GM23248 (cell line): Measurements from ENCODE around the gene PTK7. TPM values are rescaled to one million over a fixed set of nuclear protein-coding genes. Genes with fewer than 3 reads are reported as not detected.

Source experiments
- DNase-seq: peaks from one replicate; pipeline ENCODE4 v3.0.0-alpha.2; 2015
- H2AFZ ChIP-seq: fragments of 200-600 bp; sonication (generic); 2 replicates; pipeline ENCODE4 v1.6.1; 2016; ENCODE audit warnings: antibody characterized with exemption
- H3F3A ChIP-seq: fragments of 200-600 bp; sonication (generic); 2 replicates; pipeline ENCODE4 v1.6.1; 2016; ENCODE audit warnings: mild to moderate bottlenecking, antibody characterized with exemption, mixed run types; ENCODE audit not compliant: insufficient read depth
- H3K27ac ChIP-seq: fragments of 200-600 bp; sonication (generic); 2 replicates; pipeline ENCODE4 v1.5.1; 2016; ENCODE audit warnings: mild to moderate bottlenecking
- H3K27me3 ChIP-seq: fragments of 200-600 bp; sonication (generic); replicated peaks from 2 replicates; pipeline ENCODE4 v1.6.1; 2016; ENCODE audit warnings: mild to moderate bottlenecking; ENCODE audit not compliant: insufficient read depth
- H3K36me3 ChIP-seq: fragments of 200-600 bp; sonication (generic); 2 replicates; pipeline ENCODE4 v1.6.1; 2016; ENCODE audit warnings: low read depth, mild to moderate bottlenecking
- H3K4me1 ChIP-seq: fragments of 200-600 bp; sonication (generic); 2 replicates; pipeline ENCODE4 v1.6.1; 2016; ENCODE audit warnings: mild to moderate bottlenecking; ENCODE audit not compliant: insufficient read depth
- H3K4me2 ChIP-seq: fragments of 200-600 bp; sonication (generic); one replicate; pipeline ENCODE4 v1.6.1; 2016; ENCODE audit warnings: mild to moderate bottlenecking; ENCODE audit not compliant: unreplicated experiment
- H3K4me3 ChIP-seq: fragments of 200-600 bp; sonication (generic); 2 replicates; pipeline ENCODE4 v1.5.1; 2016; ENCODE audit warnings: mild to moderate bottlenecking
- H3K79me2 ChIP-seq: fragments of 200-600 bp; sonication (generic); 2 replicates; pipeline ENCODE4 v1.6.1; 2016; ENCODE audit warnings: mild to moderate bottlenecking; ENCODE audit not compliant: insufficient read depth
- H3K9ac ChIP-seq: fragments of 200-600 bp; sonication (generic); 2 replicates; pipeline ENCODE4 v1.6.1; 2016; ENCODE audit warnings: mild to moderate bottlenecking
- H3K9me2 ChIP-seq: fragments of 200-600 bp; sonication (generic); 2 replicates; pipeline ENCODE4 v1.6.1; 2016; ENCODE audit warnings: mixed run types, mild to moderate bottlenecking, moderate library complexity; ENCODE audit not compliant: insufficient read depth
- H3K9me3 ChIP-seq: fragments of 200-600 bp; sonication (generic); one replicate; pipeline ENCODE4 v1.6.1; 2017; ENCODE audit warnings: low read depth
- H4K20me1 ChIP-seq: fragments of 200-600 bp; sonication (generic); 2 replicates; pipeline ENCODE4 v1.6.0; 2016; ENCODE audit not compliant: insufficient read depth
- EZH2 ChIP-seq: fragments of 200-600 bp; sonication (generic); IDR thresholded peaks from 2 replicates; pipeline ENCODE4 v1.6.1; 2018; ENCODE audit warnings: antibody characterized with exemption, mild to moderate bottlenecking; ENCODE audit not compliant: insufficient read depth, poor library complexity, severe bottlenecking
- EZH2phosphoT487 ChIP-seq: fragments of 200-600 bp; sonication (generic); IDR thresholded peaks from 2 replicates; pipeline ENCODE4 v1.6.1; 2018; ENCODE audit warnings: antibody characterized with exemption, moderate library complexity, mild to moderate bottlenecking, low read depth; ENCODE audit not compliant: insufficient read depth
- WGBS, 2 experiments: methylation state at CpG; one replicate each; pipeline ENCODE4 v1.1.6; 2015 to 2017; ENCODE audit warnings: low lambda C conversion rate in 2 of 2, low coverage in 1 of 2; ENCODE audit errors: missing lambda C conversion rate in 2 of 2; 5-methylcytosine and 5-hydroxymethylcytosine counted together
- in situ Hi-C: fragments of 300-500 bp; cut with MboI; formaldehyde crosslinking; loops from 2 replicates; pipeline ENCODE4 v1.15.0; 2020
- polyA plus RNA-seq: library from polyadenylated mRNA; unstranded; fragments of >200 nt; fragmentation: Nextera tagmentation; extraction: Ambion mirVana; gene quantifications from 2 replicates; pipeline ENCODE4 v1.2.1, GENCODE V29; 2016
- total RNA-seq: library from RNA; depleted of rRNA; stranded (reverse); fragments of >200 nt; shearing (Covaris generic); gene quantifications from 2 replicates; pipeline ENCODE4 v1.2.3, GENCODE V29; 2014

Gene PTK7
- total and polyA plus RNA-seq, 2 experiments from 2014 or later: 110 to 146 TPM

DNA sequence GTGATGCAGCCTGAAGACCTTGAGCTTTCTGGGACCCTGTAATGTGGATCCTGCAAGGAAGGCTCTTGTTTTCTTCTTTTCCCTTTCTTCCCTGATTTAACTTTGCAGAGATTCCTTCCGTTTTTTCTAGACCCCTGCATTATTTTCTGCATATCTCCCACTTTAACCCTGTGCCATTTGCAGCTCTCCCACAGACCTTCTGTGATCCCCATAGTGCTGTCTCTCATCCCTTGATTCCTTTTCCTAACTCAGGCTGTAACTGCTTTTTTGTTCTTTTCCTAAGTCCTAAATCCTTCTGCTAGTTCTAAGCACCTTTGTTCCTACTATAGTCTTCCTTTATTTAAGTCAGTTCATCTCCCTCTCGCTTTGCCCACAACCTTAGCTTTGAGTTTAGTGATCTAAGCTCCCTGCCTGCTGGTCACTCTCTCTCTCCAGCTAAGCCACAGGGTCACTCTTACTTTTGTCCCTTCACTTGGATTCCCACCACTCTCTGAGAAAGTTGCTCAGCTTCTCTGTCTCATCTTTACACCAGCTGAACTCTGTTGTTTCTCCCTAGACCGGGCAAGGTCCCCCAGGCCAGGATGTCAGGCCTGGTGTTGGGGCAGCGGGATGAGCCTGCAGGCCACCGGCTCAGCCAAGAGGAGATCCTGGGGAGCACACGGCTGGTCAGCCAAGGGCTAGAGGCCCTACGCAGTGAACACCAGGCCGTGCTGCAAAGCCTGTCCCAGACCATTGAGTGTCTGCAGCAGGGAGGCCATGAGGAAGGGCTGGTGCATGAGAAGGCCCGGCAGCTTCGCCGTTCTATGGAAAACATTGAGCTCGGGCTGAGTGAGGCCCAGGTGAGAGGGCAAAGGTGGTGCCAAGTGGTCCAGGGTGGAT lies 15.1 kb upstream of the PTK7 start:
- in situ Hi-C loops: loop anchor here (5.0 kb wide), 1 partner anchor 66 kb away; no protein-coding TSS in a partner anchor
- Histone ChIP-seq H3K27ac (peak overlapping the region; percentile 72; the same call in 1 of the 2 replicates), H3K4me3 (peak overlapping the region; percentile 82; the same call in 1 of the 2 replicates), H2AFZ (no peak overlapping the region; the same call in 1 of the 2 replicates), H3K9ac (peak overlapping the region; percentile 96), H3F3A (no peaks in the 10 kb centered on the region), H4K20me1 (no peaks in the 10 kb centered on the region), H3K4me2 (peak overlapping the region; percentile 93), H3K9me3 (no peaks in the 10 kb centered on the region), H3K27me3 (no peaks in the 10 kb centered on the region), H3K9me2 (no peaks in the 10 kb centered on the region), H3K4me1 (peaks cover 5% of the 10 kb centered on the region; the same call in 1 of the 2 replicates), H3K79me2 (peaks cover 33% of the 10 kb centered on the region), H3K36me3 (peaks cover 3% of the 10 kb centered on the region; the same call in 1 of the 2 replicates)
- no peak for DNase-seq
- 81 to 88% methylated on average over 12 of the region's 12 CpGs for WGBS, 2 experiments
- TF ChIP-seq EZH2: no peak
- no peak for TF ChIP-seq EZH2phosphoT487

GRCh38 chr6:43061861-43062260 lies 14.3 kb upstream of the PTK7 start:
- Histone ChIP-seq H3K36me3 (peaks cover 3% of the 10 kb centered on the region; the same call in 1 of the 2 replicates), H3F3A (no peaks in the 10 kb centered on the region), H3K9me2 (no peaks in the 10 kb centered on the region), H3K4me3 (no peak overlapping the region), H2AFZ (no peak overlapping the region), H3K4me2 (no peak overlapping the region), H3K9me3 (no peaks in the 10 kb centered on the region), H4K20me1 (no peaks in the 10 kb centered on the region), H3K27ac (no peak overlapping the region), H3K79me2 (peaks cover 32% of the 10 kb centered on the region), H3K27me3 (no peaks in the 10 kb centered on the region), H3K4me1 (peaks cover 5% of the 10 kb centered on the region; the same call in 1 of the 2 replicates), H3K9ac (no peak overlapping the region)
- DNase-seq: peak; percentile 41
- TF ChIP-seq EZH2 (no peak), EZH2phosphoT487 (no peak)
- WGBS, 2 experiments: 58 to 77% methylated on average over 2 of the region's 2 CpGs
- in situ Hi-C loops: loop anchor here (5.0 kb wide), 1 partner anchor 65 kb away; no protein-coding TSS in a partner anchor

DNA sequence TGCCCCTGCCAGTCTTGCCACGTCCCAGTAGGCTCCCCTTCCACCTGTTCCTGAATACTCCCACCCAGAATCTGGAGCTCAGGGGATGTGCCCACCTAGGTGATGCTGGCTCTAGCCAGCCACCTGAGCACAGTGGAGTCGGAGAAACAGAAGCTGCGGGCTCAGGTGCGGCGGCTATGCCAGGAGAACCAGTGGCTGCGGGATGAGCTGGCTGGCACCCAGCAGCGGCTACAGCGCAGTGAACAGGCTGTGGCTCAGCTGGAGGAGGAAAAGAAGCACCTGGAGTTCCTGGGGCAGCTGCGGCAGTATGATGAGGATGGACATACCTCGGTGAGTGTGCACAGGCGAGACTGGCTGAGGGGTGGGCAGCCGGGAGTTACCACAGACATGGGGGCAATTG lies 13.3 kb upstream of the PTK7 start:
- Histone ChIP-seq H3K27me3 (no peaks in the 10 kb centered on the region), H3K27ac (no peak overlapping the region), H3K36me3 (0 out of 2 replicates have a peak, but pooled peaks cover under 1% of the 10 kb centered on the region), H3K4me3 (no peak overlapping the region), H3K79me2 (peaks cover 22% of the 10 kb centered on the region), H3K9ac (no peak overlapping the region), H3K4me1 (peaks cover 5% of the 10 kb centered on the region; the same call in 1 of the 2 replicates), H4K20me1 (no peaks in the 10 kb centered on the region), H3K4me2 (no peak overlapping the region), H2AFZ (no peak overlapping the region), H3K9me3 (no peaks in the 10 kb centered on the region), H3F3A (no peaks in the 10 kb centered on the region), H3K9me2 (no peaks in the 10 kb centered on the region)
- no peak for DNase-seq
- in situ Hi-C loops: loop anchor here (5.0 kb wide), 1 partner anchor 64 kb away; no protein-coding TSS in a partner anchor
- WGBS, 2 experiments: 91% methylated on average over 12 of the region's 12 CpGs
- TF ChIP-seq EZH2phosphoT487 (no peak), EZH2 (no peak)

- Histone ChIP-seq H3K27me3 (no peaks in the 10 kb centered on the region), H3K4me1 (peaks cover 6% of the 10 kb centered on the region), H3K36me3 (no peaks in the 10 kb centered on the region), H2AFZ (no peak overlapping the region), H3K9me2 (no peaks in the 10 kb centered on the region), H3K4me2 (no peak overlapping the region), H3K27ac (no peak overlapping the region), H3K4me3 (no peak overlapping the region), H3K9me3 (no peaks in the 10 kb centered on the region), H3K9ac (no peak overlapping the region), H4K20me1 (no peaks in the 10 kb centered on the region), H3K79me2 (no peaks in the 10 kb centered on the region), H3F3A (no peaks in the 10 kb centered on the region)
- DNase-seq: peak; percentile 77
- in situ Hi-C loops: no loop called here
- no peak for TF ChIP-seq EZH2phosphoT487
- TF ChIP-seq EZH2: no peak
- WGBS, 2 experiments: 25 to 32% methylated on average over 6 of the region's 6 CpGs
Observed at GRCh38 chr6:43070028-43070632, 6.0 kb upstream of the PTK7 start.
